ENCODE measurements around the gene CD79A. TPM values are rescaled to one million over a fixed set of nuclear protein-coding genes. Genes with fewer than 3 reads are reported as not detected.

CD79A gene
- total RNA-seq, 4 donors from 2014 or later: 0.40 to 0.99 TPM; not detected in 2

GRCh38 chr19:41850381-41850780 lies 26.7 kb upstream of the CD79A start:
- H3K27me3 ChIP-seq: peaks cover 46% of the 10 kb centered on the region
- H3K36me3 ChIP-seq: no peaks in the 10 kb centered on the region
- no peaks in the 10 kb centered on the region for H3K4me1 ChIP-seq
- H3K9me3 ChIP-seq: no peaks in the 10 kb centered on the region
- H3K4me3 ChIP-seq: no peak overlapping the region
- WGBS, 2 donors (ENCODE audit: low coverage in 1 of 2): no CpG with 5 or more reads among the region's 5 CpGs
- no peak for ATAC-seq
- TF ChIP-seq EP300 (IDR thresholded peaks at IDR 0.05) (no peak), POLR2A (IDR thresholded peaks at IDR 0.05) (no peak), CTCF (IDR thresholded peaks at IDR 0.05) (no peak), POLR2AphosphoS5 (IDR thresholded peaks at IDR 0.05) (no peak)
- H3K27ac ChIP-seq: no peak overlapping the region

- no peak for ATAC-seq
These were observed 25.6 kb upstream of the CD79A start for GRCh38 chr19:41851456-41851855.

GRCh38 chr19:41853344-41853743 lies 23.7 kb upstream of the CD79A start:
- ATAC-seq: no peak
- Histone ChIP-seq H3K27me3 (peaks cover 42% of the 10 kb centered on the region), H3K4me3 (no peak overlapping the region), H3K27ac (no peak overlapping the region), H3K36me3 (no peaks in the 10 kb centered on the region), H3K4me1 (no peaks in the 10 kb centered on the region), H3K9me3 (no peaks in the 10 kb centered on the region)
- WGBS, 2 donors (ENCODE audit: low coverage in 1 of 2): 50 to 100% methylated on average over 1 to 2 of the region's 2 CpGs
- TF ChIP-seq POLR2AphosphoS5 (IDR thresholded peaks at IDR 0.05) (no peak), CTCF (IDR thresholded peaks at IDR 0.05) (no peak), POLR2A (IDR thresholded peaks at IDR 0.05) (no peak), EP300 (IDR thresholded peaks at IDR 0.05) (no peak)

More at GRCh38 chr19:41851456-41851855, 25.6 kb upstream of the CD79A start:
- 6 to 11% methylated on average over 4 of the region's 4 CpGs for WGBS, 2 donors (ENCODE audit: low coverage in 1 of 2)
- Histone ChIP-seq H3K4me3 (no peak overlapping the region), H3K27ac (no peak overlapping the region), H3K9me3 (no peaks in the 10 kb centered on the region), H3K4me1 (no peaks in the 10 kb centered on the region), H3K36me3 (no peaks in the 10 kb centered on the region), H3K27me3 (peaks cover 50% of the 10 kb centered on the region)
- TF ChIP-seq CTCF (IDR thresholded peaks at IDR 0.05): no peak
- no peak for TF ChIP-seq POLR2AphosphoS5 (IDR thresholded peaks at IDR 0.05)
- no peak for TF ChIP-seq EP300 (IDR thresholded peaks at IDR 0.05)

GRCh38 chr19:41853768-41854167 lies 23.3 kb upstream of the CD79A start:
- Histone ChIP-seq H3K4me1 (no peaks in the 10 kb centered on the region), H3K27ac (no peak overlapping the region), H3K27me3 (peaks cover 42% of the 10 kb centered on the region), H3K9me3 (no peaks in the 10 kb centered on the region), H3K36me3 (no peaks in the 10 kb centered on the region), H3K4me3 (no peak overlapping the region)
- 67% methylated on average over 1 of the region's 2 CpGs; no CpG with 5 or more reads in 1 of the 2 donors for WGBS, 2 donors (ENCODE audit: low coverage in 1 of 2)
- ATAC-seq: no peak
- TF ChIP-seq POLR2AphosphoS5 (IDR thresholded peaks at IDR 0.05) (no peak), POLR2A (IDR thresholded peaks at IDR 0.05) (no peak), CTCF (IDR thresholded peaks at IDR 0.05) (no peak), EP300 (IDR thresholded peaks at IDR 0.05) (no peak)

- Histone ChIP-seq H3K4me1 (peaks cover 4 to 44% (median 16%) of the 10 kb centered on the region in 3 donors), H3K36me3 (peaks cover 0 to 33% of the 10 kb centered on the region in 2 donors), H3K9me3 (no peaks in the 10 kb centered on the region), H3K4me3 (peak overlapping the region in 1 of 2 donors; percentile 99), H3K27ac (peak overlapping the region; percentile 5 to 96 (median 95)), H3K27me3 (peaks cover 13% of the 10 kb centered on the region)
- 0 to 9% methylated on average over 4 to 7 of the region's 8 CpGs for WGBS, 2 donors (ENCODE audit: low coverage in 1 of 2)
- TF ChIP-seq POLR2A (IDR thresholded peaks at IDR 0.05): no peak
- TF ChIP-seq EP300 (IDR thresholded peaks at IDR 0.05): no peak
- TF ChIP-seq POLR2AphosphoS5 (IDR thresholded peaks at IDR 0.05): no peak
- TF ChIP-seq CTCF (IDR thresholded peaks at IDR 0.05): no peak
- no peak for ATAC-seq
These were observed 17.9 kb upstream of the CD79A start for GRCh38 chr19:41859213-41859617.
